ENCODE data around the gene PPP2R1A.

The PPP2R1A gene

GRCh38 chr19:52265556-52265955 lies 75.7 kb downstream of the PPP2R1A start:
- DNase-seq: peak; percentile 38

GRCh38 chr19:52269338-52270261 lies 79.7 kb downstream of the PPP2R1A start, which contains the start of gene ZNF766:
ZNF766 (plus strand) TSS chr19:52269587; CDS start chr19:52269614, 27 bp downstream.
- DNase-seq: peak; percentile 99

GRCh38 chr19:52270266-52270885 lies 80.5 kb downstream of the PPP2R1A start:
- peak; percentile 29 for DNase-seq

- no peak for DNase-seq
These were observed 83.4 kb downstream of the PPP2R1A start for GRCh38 chr19:52273301-52273700.

GRCh38 chr19:52274191-52274590 lies 84.3 kb downstream of the PPP2R1A start:
- no peak for DNase-seq

- no peak for DNase-seq
These were observed 86.1 kb downstream of the PPP2R1A start for GRCh38 chr19:52275988-52276387.

- DNase-seq: no peak
These were observed 87.6 kb downstream of the PPP2R1A start for GRCh38 chr19:52277471-52277870.
